ENCODE results near the gene EFCC1. TPM values are rescaled to one million over a fixed set of nuclear protein-coding genes. Genes with fewer than 3 reads are reported as not detected.

The EFCC1 gene
- total RNA-seq, 1 donor from 2014 or later = not detected

DNA sequence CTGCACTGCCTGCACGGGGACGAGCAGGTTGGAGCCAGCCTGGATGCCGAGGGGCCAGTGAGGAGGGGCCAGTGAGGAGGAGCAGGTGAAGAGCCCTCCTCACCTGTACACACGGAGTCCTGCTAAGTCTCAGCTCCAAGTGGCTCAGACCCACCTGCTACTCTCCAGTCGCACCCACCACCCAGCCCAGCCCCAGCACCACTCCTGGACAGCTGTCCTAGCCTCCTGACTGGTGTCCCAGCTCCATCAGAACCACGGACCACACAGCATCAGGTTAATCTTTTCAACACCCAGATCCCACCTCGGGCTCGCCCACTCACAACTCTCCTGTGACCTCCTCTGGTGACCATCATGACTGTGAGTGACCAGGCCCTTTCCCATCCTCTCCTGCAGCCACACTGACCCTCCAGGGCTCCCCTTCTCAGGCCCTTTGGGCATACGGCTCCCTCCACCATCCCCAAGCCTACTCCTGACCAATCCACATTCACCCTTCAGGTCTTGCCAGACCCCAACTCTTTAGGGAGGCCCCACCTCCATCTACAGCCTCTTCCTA is 13.8 kb downstream of the EFCC1 start:
- Histone ChIP-seq H3K27me3 (ENCODE audit: control insufficient read depth, insufficient read depth, low read length) (peaks cover 16% of the 10 kb centered on the region), H3K36me3 (ENCODE audit: control insufficient read depth, insufficient read depth, low read length) (no peaks in the 10 kb centered on the region), H3K4me3 (ENCODE audit: low read depth, low read length) (no peak overlapping the region)
- DNase-seq (ENCODE audit: low read depth) = no peak
- TF ChIP-seq, protein P1, sequence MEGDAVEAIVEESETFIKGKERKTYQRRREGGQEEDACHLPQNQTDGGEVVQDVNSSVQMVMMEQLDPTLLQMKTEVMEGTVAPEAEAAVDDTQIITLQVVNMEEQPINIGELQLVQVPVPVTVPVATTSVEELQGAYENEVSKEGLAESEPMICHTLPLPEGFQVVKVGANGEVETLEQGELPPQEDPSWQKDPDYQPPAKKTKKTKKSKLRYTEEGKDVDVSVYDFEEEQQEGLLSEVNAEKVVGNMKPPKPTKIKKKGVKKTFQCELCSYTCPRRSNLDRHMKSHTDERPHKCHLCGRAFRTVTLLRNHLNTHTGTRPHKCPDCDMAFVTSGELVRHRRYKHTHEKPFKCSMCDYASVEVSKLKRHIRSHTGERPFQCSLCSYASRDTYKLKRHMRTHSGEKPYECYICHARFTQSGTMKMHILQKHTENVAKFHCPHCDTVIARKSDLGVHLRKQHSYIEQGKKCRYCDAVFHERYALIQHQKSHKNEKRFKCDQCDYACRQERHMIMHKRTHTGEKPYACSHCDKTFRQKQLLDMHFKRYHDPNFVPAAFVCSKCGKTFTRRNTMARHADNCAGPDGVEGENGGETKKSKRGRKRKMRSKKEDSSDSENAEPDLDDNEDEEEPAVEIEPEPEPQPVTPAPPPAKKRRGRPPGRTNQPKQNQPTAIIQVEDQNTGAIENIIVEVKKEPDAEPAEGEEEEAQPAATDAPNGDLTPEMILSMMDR (IDR thresholded peaks at IDR 0.05; ENCODE audit: insufficient read depth, low read length, poor library complexity, severe bottlenecking) = no peak

DNA sequence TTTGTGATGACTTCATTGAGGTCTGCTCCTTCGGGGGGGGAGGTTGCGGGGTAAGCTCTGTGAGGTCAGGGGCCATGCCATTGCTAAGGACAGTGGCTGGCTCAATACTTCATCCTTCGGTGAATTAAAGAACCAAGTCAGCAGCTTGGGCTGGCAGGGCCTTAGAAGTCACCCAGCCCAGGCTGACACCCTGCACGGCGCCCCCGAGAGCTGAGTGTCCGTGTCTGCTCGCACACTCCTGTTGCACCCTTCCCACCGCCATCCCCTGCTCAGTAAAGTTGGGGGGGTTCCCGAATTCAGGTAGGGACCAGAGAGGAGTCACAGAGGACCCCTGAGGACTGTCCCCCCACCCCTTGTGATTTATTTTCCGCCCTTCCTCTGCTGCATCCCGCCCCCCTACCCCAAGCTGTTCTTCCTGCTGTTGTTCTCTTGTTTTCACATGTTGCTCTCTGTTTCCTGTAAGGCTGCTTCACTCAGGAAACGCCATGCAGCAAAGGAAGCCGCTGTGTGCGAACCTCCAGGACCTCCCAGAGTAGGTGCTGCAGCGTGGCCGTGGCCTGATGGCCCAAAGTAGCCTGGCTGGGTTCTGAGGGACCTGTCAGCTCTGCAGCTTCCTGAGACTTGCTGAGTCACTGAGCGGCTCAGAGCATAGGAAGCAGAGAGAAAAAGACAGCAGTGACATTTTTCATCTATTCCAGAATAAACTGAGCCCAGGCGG is 14.4 kb downstream of the EFCC1 start:
- no peak for DNase-seq (ENCODE audit: low read depth)
- peaks cover 14% of the 10 kb centered on the region for H3K27me3 ChIP-seq (ENCODE audit: control insufficient read depth, insufficient read depth, low read length)
- TF ChIP-seq, protein P1 (IDR thresholded peaks at IDR 0.05; ENCODE audit: insufficient read depth, low read length, poor library complexity, severe bottlenecking) = no peak
- no peaks in the 10 kb centered on the region for H3K36me3 ChIP-seq (ENCODE audit: control insufficient read depth, insufficient read depth, low read length)
- H3K4me3 ChIP-seq (ENCODE audit: low read depth, low read length) = no peak overlapping the region

DNA sequence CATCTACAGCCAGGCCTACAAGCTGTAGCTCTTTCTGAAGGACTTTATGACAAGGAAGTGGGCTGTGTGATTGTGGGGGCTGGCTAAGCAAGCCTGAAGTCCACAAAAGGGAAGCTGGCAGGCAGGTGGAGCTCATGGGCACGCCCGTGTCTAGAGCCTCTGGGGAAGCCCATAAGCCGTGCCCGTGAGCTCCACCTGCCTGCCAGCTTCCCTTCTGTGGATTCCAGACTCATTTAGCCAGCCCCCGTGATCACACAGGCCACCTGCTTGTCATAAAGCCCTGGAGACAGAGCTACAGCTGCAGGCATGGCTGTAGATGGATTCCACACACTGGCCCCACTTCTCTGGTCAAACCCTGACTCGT is 15.2 kb downstream of the EFCC1 start:
- H3K4me3 ChIP-seq (ENCODE audit: low read depth, low read length) = no peak overlapping the region
- H3K27me3 ChIP-seq (ENCODE audit: control insufficient read depth, insufficient read depth, low read length) = peaks cover 14% of the 10 kb centered on the region
- DNase-seq (ENCODE audit: low read depth) = no peak
- H3K36me3 ChIP-seq (ENCODE audit: control insufficient read depth, insufficient read depth, low read length) = no peaks in the 10 kb centered on the region
- TF ChIP-seq, protein P1 (IDR thresholded peaks at IDR 0.05; ENCODE audit: insufficient read depth, low read length, poor library complexity, severe bottlenecking) = peak; percentile 20

DNA sequence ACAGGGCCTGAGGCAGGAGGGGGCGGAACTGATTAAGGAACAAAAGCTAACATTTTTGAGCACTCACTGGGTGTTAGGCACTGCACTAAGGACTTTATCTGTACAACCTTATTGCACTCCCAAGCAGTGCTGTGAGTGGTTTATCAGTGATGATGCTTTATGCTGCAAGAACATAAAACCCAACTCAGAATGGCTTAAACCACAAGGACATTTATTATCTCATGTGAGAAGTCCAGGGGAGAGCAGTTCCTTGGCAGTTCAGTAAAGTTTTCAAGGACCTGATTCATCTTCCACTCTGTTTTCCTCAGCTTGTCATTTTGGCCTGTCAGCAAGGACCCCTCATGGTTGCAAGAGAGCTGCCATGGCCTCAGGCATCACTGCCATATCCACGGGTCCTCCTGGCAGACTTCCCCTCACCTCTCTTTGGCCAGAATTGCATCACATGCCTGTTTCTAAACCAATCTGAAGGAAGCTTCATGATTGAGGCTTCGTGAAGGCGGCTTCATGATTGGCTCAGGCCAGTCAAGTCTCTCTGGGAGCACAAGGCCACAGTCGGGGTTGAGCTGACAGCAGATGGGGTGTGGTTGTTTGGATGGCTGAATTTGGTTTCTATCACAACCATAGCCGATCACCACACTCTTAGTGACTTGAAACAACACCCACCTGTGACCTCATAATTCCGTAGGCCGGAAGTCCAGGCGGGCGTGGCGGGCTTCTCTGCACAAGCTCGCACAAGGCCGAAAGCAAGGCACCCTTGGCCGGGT is 15.8 kb downstream of the EFCC1 start:
- Histone ChIP-seq H3K4me3 (ENCODE audit: low read depth, low read length) (no peak overlapping the region), H3K36me3 (ENCODE audit: control insufficient read depth, insufficient read depth, low read length) (no peaks in the 10 kb centered on the region), H3K27me3 (ENCODE audit: control insufficient read depth, insufficient read depth, low read length) (peaks cover 10% of the 10 kb centered on the region)
- DNase-seq (ENCODE audit: low read depth) = no peak
- TF ChIP-seq, protein P1 (IDR thresholded peaks at IDR 0.05; ENCODE audit: insufficient read depth, low read length, poor library complexity, severe bottlenecking) = no peak

DNA sequence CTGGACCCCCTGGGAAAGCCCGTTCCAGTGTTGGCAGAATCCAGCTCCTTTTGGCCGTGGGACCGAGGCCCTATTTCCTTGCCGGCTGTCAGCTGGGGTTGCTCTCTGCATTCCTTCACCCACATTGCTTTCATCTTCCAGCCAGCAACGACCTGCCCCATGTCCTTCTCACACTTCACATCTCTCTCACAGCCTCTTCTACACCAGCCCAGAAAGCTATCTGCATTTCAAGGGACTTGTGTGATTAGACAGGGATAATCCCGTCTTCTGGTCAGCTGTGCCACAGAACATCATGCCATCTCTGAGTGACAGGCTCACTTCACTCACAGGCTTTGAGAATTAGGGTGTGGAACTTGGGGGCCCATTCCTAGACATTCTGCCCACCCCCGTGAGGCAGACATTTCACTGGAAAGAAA is 16.4 kb downstream of the EFCC1 start:
- no peak overlapping the region for H3K4me3 ChIP-seq (ENCODE audit: low read depth, low read length)
- no peaks in the 10 kb centered on the region for H3K36me3 ChIP-seq (ENCODE audit: control insufficient read depth, insufficient read depth, low read length)
- TF ChIP-seq, protein P1 (IDR thresholded peaks at IDR 0.05; ENCODE audit: insufficient read depth, low read length, poor library complexity, severe bottlenecking) = no peak
- DNase-seq (ENCODE audit: low read depth) = no peak
- H3K27me3 ChIP-seq (ENCODE audit: control insufficient read depth, insufficient read depth, low read length) = peaks cover 12% of the 10 kb centered on the region

Data from kidney epithelial cell (primary cell).